Endothelial cell of umbilical vein (primary cell): ENCODE measurements around the gene NUP214. TPM values are rescaled to one million over a fixed set of nuclear protein-coding genes. Genes with fewer than 3 reads are reported as not detected.

Experiments
- BruUV-seq: library from RNA; stranded (reverse); fragments of 400-500 nt; replicated peaks from 2 replicates; lab custom pipeline; 2021; lab: Mats Ljungman, UMichigan
- CTCF ChIA-PET: fragments of 300-600, 350-600 bp; sonication (Branson Sonifier 250); formaldehyde crosslinking; loops from one replicate; lab custom pipeline; 2021; ENCODE audit warnings: antibody characterized with exemption, inconsistent platforms; lab: Charles Lee
- POLR2A ChIA-PET: fragments of 300-600, 350-600 bp; sonication (Branson Sonifier 250); formaldehyde crosslinking; loops from one replicate; lab custom pipeline; 2021; ENCODE audit warnings: antibody characterized with exemption, inconsistent platforms; lab: Charles Lee
- DNase-seq: peaks from one replicate; pipeline ENCODE4 v3.0.0-alpha.2; 2011; ENCODE audit warnings: low read depth, low spot score
- FAIRE-seq: peaks from 2 replicates; lab custom pipeline; 2011; peaks lifted over from hg19 to GRCh38; lab: Jason Lieb, UNC
- H2AFZ ChIP-seq: 2 replicates; pipeline ENCODE4 v1.6.0; 2012; ENCODE audit warnings: low read depth, low read length, control low read depth, inconsistent platforms
- H3K27ac ChIP-seq: 2 replicates; pipeline ENCODE4 v1.5.1; 2011; ENCODE audit warnings: low read depth, mild to moderate bottlenecking, control low read depth, low read length, moderate library complexity; ENCODE audit not compliant: insufficient read depth
- H3K27me3 ChIP-seq, 2 experiments: 2 replicates each; pipeline versions ENCODE4 v1.6.0 to v1.6.1; 2011; ENCODE audit warnings: low read length in 2 of 2, mixed read lengths in 1 of 2; ENCODE audit not compliant: control insufficient read depth in 2 of 2, insufficient read depth in 2 of 2
- H3K36me3 ChIP-seq, 2 experiments: 2 replicates in 1 of 2; 3 replicates in 1 of 2; pipeline ENCODE4 v1.5.1; 2011; ENCODE audit warnings: low read length in 2 of 2, mild to moderate bottlenecking in 1 of 2, moderate library complexity in 1 of 2; ENCODE audit not compliant: control insufficient read depth in 2 of 2, insufficient read depth in 2 of 2; ENCODE audit errors: extremely low read depth in 1 of 2
- H3K4me1 ChIP-seq: 3 replicates; pipeline ENCODE4 v1.5.1; 2011; ENCODE audit warnings: mild to moderate bottlenecking, low read length; ENCODE audit not compliant: control insufficient read depth, insufficient read depth; ENCODE audit errors: extremely low read depth
- H3K4me2 ChIP-seq: 2 replicates; pipeline ENCODE4 v1.6.1; 2011; ENCODE audit warnings: low read length, control low read depth, mixed read lengths; ENCODE audit not compliant: insufficient read depth
- H3K4me3 ChIP-seq, 3 experiments: fragments of 200-600 bp in 1 of 3; sonication (generic), shearing (Covaris generic) in 1 of 3; replicated peaks in 1 of 3; 2 replicates each; pipeline ENCODE4 v1.5.1; 2011 to 2016; ENCODE audit warnings: control low read depth in 3 of 3, low read length in 3 of 3, mild to moderate bottlenecking in 2 of 3, inconsistent platforms in 1 of 3, low read depth in 1 of 3, moderate library complexity in 1 of 3; ENCODE audit not compliant: insufficient read depth in 1 of 3
- H3K79me2 ChIP-seq: 2 replicates; pipeline ENCODE4 v1.6.0; 2012; ENCODE audit warnings: low read length, inconsistent platforms; ENCODE audit not compliant: control insufficient read depth, insufficient read depth
- H3K9ac ChIP-seq: replicated peaks from 2 replicates; pipeline ENCODE3; 2011; ENCODE audit warnings: low read length, control low read depth; ENCODE audit not compliant: insufficient read depth; ENCODE audit errors: extremely low read depth
- H3K9me1 ChIP-seq: replicated peaks from 3 replicates; pipeline ENCODE4 v1.6.0; 2011; ENCODE audit warnings: mild to moderate bottlenecking, low read length; ENCODE audit not compliant: control insufficient read depth, insufficient read depth; ENCODE audit errors: extremely low read depth
- H3K9me3 ChIP-seq: replicated peaks from 2 replicates; pipeline ENCODE4 v1.5.1; 2012; ENCODE audit warnings: low read length, inconsistent platforms; ENCODE audit not compliant: control insufficient read depth, insufficient read depth
- H4K20me1 ChIP-seq: replicated peaks from 2 replicates; pipeline ENCODE3; 2011; ENCODE audit warnings: mild to moderate bottlenecking, low read length; ENCODE audit not compliant: control insufficient read depth, insufficient read depth; ENCODE audit errors: extremely low read depth
- EZH2 ChIP-seq: IDR thresholded peaks from 2 replicates; pipeline ENCODE4 v1.6.1; 2012; ENCODE audit warnings: borderline replicate concordance, low read depth, mild to moderate bottlenecking, moderate library complexity, low read length, inconsistent platforms; ENCODE audit not compliant: severe bottlenecking
- FOS ChIP-seq: IDR thresholded peaks from 2 replicates; pipeline ENCODE4 v1.6.1; 2011; ENCODE audit warnings: mild to moderate bottlenecking, low read length, moderate library complexity, borderline replicate concordance; ENCODE audit not compliant: insufficient read depth
- GATA2 ChIP-seq: IDR thresholded peaks from 2 replicates; pipeline ENCODE4 v1.7.0; 2011; ENCODE audit warnings: low read depth, mild to moderate bottlenecking, moderate library complexity, mixed read lengths, low read length; ENCODE audit not compliant: insufficient read length, insufficient read depth
- JUN ChIP-seq: IDR thresholded peaks from 2 replicates; pipeline ENCODE4 v1.6.1; 2011; ENCODE audit warnings: borderline replicate concordance, low read depth; ENCODE audit not compliant: insufficient read length, insufficient read depth
- MYC ChIP-seq: IDR thresholded peaks from one replicate; pipeline ENCODE4 v1.6.1; 2011; ENCODE audit warnings: mild to moderate bottlenecking, low read depth, low read length
- POLR2A ChIP-seq: IDR thresholded peaks from 2 replicates; pipeline ENCODE4 v1.6.1; 2012; ENCODE audit warnings: low read depth, mild to moderate bottlenecking, control low read depth, low read length
- POLR2AphosphoS5 ChIP-seq: IDR thresholded peaks from 2 replicates; pipeline ENCODE4 v1.6.1; 2012; ENCODE audit warnings: low read depth, mild to moderate bottlenecking, control low read depth, low read length, moderate library complexity; ENCODE audit not compliant: insufficient read depth
- dilution Hi-C: fragments of 300-500 bp; cut with MboI; formaldehyde crosslinking; loops from one replicate; pipeline ENCODE4 v1.15.0; 2019; ENCODE audit warnings: low sequenced_read_pairs; ENCODE audit not compliant: extremely low pct_ligation_motif_present
- intact Hi-C: fragments of 100-400 bp; cut with micrococcal nuclease; formaldehyde crosslinking; loops from one replicate; pipeline ENCODE4 v1.10.0; 2022
- polyA plus RNA-seq, 4 experiments: library from polyadenylated mRNA; depleted of rRNA in 3 of 4; stranded (reverse) in 3 of 4; unstranded in 1 of 4; fragments of >200 nt; gene quantifications; 2 replicates each; pipeline versions ENCODE4 v1.2.1 to v1.2.3, GENCODE V29; 2011 to 2012; ENCODE audit warnings: missing spikeins in 1 of 4
- total RNA-seq: library from RNA; stranded (reverse); gene quantifications from 2 replicates; pipeline ENCODE4 v1.2.3, GENCODE V29; 2021
- TF ChIP-seq, protein P1 (sequence below), 2 donors: IDR thresholded peaks; 1 replicate in 1 of 2; 2 replicates in 1 of 2; pipeline ENCODE4 v1.5.1; 2011; ENCODE audit warnings: low read length in 2 of 2, mild to moderate bottlenecking in 2 of 2, moderate library complexity in 2 of 2, control low read depth in 1 of 2, inconsistent platforms in 1 of 2, low read depth in 1 of 2; ENCODE audit not compliant: insufficient read depth in 1 of 2; ENCODE audit errors: extremely low read depth in 1 of 2
- TF ChIP-seq, protein P2 (sequence below): IDR thresholded peaks from 2 replicates; pipeline ENCODE4 v1.6.1; 2011; ENCODE audit not compliant: insufficient read depth, insufficient read length

NUP214 gene
- total and polyA plus RNA-seq, 2 donors (not counting 3 experiments of a cell fraction or from before 2014, with no cell fraction given), result 28.7 to 65.9 TPM

DNA sequence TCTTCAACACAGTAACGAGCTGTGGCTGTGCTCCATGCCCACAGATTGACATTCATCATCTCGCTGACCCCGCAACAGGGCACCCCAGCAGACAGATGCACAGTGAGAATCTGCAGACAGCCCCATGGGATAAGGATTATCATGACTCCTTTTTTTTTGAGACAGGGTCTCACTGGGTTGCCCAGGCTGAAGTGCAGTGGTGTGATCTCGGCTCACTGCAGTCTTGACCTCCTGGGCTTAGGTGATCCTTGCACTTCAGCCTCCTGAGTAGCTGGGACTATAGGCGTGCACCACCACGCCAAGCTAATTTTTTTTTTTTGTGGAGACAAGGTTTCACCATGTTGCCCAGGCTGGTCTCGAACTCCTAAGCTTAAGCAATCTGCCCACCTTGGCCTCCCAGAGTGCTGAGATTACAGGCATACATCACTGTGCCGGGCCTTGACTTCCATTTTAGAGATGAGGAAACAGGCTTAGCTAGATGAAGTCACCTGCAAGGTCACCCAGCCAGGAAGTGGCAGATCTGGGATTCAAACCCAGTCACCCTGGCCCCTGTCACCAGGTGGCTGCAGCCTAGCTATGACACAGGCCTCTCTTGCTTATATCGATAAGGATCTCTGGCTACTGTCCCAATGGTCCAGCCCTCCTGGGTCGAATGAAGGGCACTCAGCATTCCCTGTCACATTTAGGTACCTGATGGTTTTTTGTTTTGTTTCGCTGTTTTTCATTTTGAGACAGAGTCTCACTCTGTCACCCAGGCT, 24.0 kb upstream of the NUP214 start:
- H3K4me1 ChIP-seq, result peaks cover 7% of the 10 kb centered on the region
- no peaks in the 10 kb centered on the region for H3K9me1 ChIP-seq
- dilution Hi-C loops (no loop called here), intact Hi-C loops (no loop called here)
- no peak overlapping the region for H3K27ac ChIP-seq
- H2AFZ ChIP-seq, result no peak overlapping the region
- ChIA-PET CTCF (interaction anchor here (1.0 to 1.2 kb wide), 3 partner anchors 15 to 16 kb away, joined by 3 read pairs; no protein-coding TSS in a partner anchor), POLR2A (no interaction called here)
- TF ChIP-seq, protein P1, sequence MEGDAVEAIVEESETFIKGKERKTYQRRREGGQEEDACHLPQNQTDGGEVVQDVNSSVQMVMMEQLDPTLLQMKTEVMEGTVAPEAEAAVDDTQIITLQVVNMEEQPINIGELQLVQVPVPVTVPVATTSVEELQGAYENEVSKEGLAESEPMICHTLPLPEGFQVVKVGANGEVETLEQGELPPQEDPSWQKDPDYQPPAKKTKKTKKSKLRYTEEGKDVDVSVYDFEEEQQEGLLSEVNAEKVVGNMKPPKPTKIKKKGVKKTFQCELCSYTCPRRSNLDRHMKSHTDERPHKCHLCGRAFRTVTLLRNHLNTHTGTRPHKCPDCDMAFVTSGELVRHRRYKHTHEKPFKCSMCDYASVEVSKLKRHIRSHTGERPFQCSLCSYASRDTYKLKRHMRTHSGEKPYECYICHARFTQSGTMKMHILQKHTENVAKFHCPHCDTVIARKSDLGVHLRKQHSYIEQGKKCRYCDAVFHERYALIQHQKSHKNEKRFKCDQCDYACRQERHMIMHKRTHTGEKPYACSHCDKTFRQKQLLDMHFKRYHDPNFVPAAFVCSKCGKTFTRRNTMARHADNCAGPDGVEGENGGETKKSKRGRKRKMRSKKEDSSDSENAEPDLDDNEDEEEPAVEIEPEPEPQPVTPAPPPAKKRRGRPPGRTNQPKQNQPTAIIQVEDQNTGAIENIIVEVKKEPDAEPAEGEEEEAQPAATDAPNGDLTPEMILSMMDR (IDR thresholded peaks at IDR 0.05; ENCODE audit: extremely low read depth in 1 of 2, insufficient read depth in 1 of 2, low read depth in 1 of 2, low read length in 2 of 2), result no peak
- TF ChIP-seq MYC, result no peak
- TF ChIP-seq GATA2, result no peak
- no peak for TF ChIP-seq POLR2AphosphoS5
- no peak for TF ChIP-seq JUN
- TF ChIP-seq, protein P2, sequence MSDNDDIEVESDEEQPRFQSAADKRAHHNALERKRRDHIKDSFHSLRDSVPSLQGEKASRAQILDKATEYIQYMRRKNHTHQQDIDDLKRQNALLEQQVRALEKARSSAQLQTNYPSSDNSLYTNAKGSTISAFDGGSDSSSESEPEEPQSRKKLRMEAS, result no peak
- no peak for TF ChIP-seq FOS
- no peak for TF ChIP-seq EZH2
- TF ChIP-seq POLR2A, result no peak
- H3K4me3 ChIP-seq, result no peak overlapping the region
- peaks cover 0 to 3% of the 10 kb centered on the region in 2 experiments for H3K27me3 ChIP-seq
- H3K36me3 ChIP-seq, result no peaks in the 10 kb centered on the region
- FAIRE-seq (no peak), DNase-seq (no peak)
- no peak overlapping the region for H3K9ac ChIP-seq
- H3K4me2 ChIP-seq, result no peak overlapping the region
- no peaks in the 10 kb centered on the region for H3K9me3 ChIP-seq
- BruUV-seq, result no TSS peak
- H4K20me1 ChIP-seq, result no peaks in the 10 kb centered on the region
- H3K79me2 ChIP-seq, result no peaks in the 10 kb centered on the region
